Liver (tissue), 9 donors: ENCODE measurements around the gene PDLIM3. TPM values are rescaled to one million over a fixed set of nuclear protein-coding genes. Genes with fewer than 3 reads are reported as not detected.

Experiments used
- DNase-seq: peaks from one replicate; pipeline ENCODE4 v3.0.0-alpha.2; 2017; ENCODE audit warnings: low spot score
- H3K27ac ChIP-seq, 2 donors: one replicate each; pipeline ENCODE4 v1.7.0; 2013; ENCODE audit warnings: inconsistent platforms in 2 of 2, low read length in 2 of 2, control low read depth in 1 of 2, low read depth in 1 of 2, mild to moderate bottlenecking in 1 of 2
- H3K27me3 ChIP-seq, 4 donors: one replicate each; pipeline versions ENCODE4 v1.6.1 to v1.7.0; 2013; ENCODE audit warnings: low read length in 3 of 4, inconsistent platforms in 1 of 4, mild to moderate bottlenecking in 1 of 4, moderate library complexity in 1 of 4; ENCODE audit not compliant: control insufficient read depth in 4 of 4, insufficient read depth in 4 of 4
- H3K36me3 ChIP-seq, 4 donors: one replicate each; pipeline versions ENCODE4 v1.6.1 to v1.7.0; 2013; ENCODE audit warnings: low read length in 3 of 4, mild to moderate bottlenecking in 3 of 4, low read depth in 1 of 4, moderate library complexity in 1 of 4; ENCODE audit not compliant: control insufficient read depth in 4 of 4, insufficient read depth in 3 of 4
- H3K4me1 ChIP-seq, 4 donors: one replicate each; pipeline versions ENCODE4 v1.6.1 to v1.7.0; 2013; ENCODE audit warnings: low read length in 3 of 4, mild to moderate bottlenecking in 3 of 4, moderate library complexity in 1 of 4; ENCODE audit not compliant: control insufficient read depth in 4 of 4, insufficient read depth in 4 of 4
- H3K4me3 ChIP-seq, 3 donors: one replicate each; pipeline versions ENCODE4 v1.6.1 to v1.7.0; 2013; ENCODE audit warnings: low read length in 3 of 3, control low read depth in 1 of 3, low read depth in 1 of 3, mild to moderate bottlenecking in 1 of 3
- H3K9ac ChIP-seq, 2 donors: one replicate each; pipeline ENCODE4 v1.7.0; 2013; ENCODE audit warnings: low read length in 2 of 2, mild to moderate bottlenecking in 2 of 2, moderate library complexity in 2 of 2, control low read depth in 1 of 2, low read depth in 1 of 2
- H3K9me3 ChIP-seq, 4 donors: one replicate each; pipeline versions ENCODE4 v1.6.1 to v1.7.0; 2013; ENCODE audit warnings: low read length in 3 of 4; ENCODE audit not compliant: control insufficient read depth in 4 of 4
- CTCF ChIP-seq: fragments of 150-350 bp; IDR thresholded peaks from 2 replicates; pipeline ENCODE4 v1.5.1; 2017; ENCODE audit warnings: improper control_type of control experiment, low read depth, low read length; ENCODE audit not compliant: missing input control
- FOXA1 ChIP-seq: IDR thresholded peaks from 2 replicates; pipeline ENCODE4 v1.6.1; 2016; ENCODE audit warnings: antibody characterized with exemption
- FOXA2 ChIP-seq: IDR thresholded peaks from 2 replicates; pipeline ENCODE4 v1.6.1; 2016; ENCODE audit warnings: antibody characterized with exemption
- GABPA ChIP-seq, 2 donors: IDR thresholded peaks in 1 of 2; conservative IDR thresholded peaks in 1 of 2; 2 replicates each; pipeline ENCODE4 v1.6.1; 2016; ENCODE audit warnings: antibody characterized with exemption in 2 of 2, mild to moderate bottlenecking in 1 of 2, moderate library complexity in 1 of 2
- HNF4A ChIP-seq, 2 donors: conservative IDR thresholded peaks; 2 replicates each; pipeline ENCODE4 v1.6.1; 2016; ENCODE audit warnings: antibody characterized with exemption in 2 of 2, mild to moderate bottlenecking in 2 of 2
- HNF4G ChIP-seq: IDR thresholded peaks from 2 replicates; pipeline ENCODE4 v1.6.1; 2016; ENCODE audit warnings: antibody characterized with exemption
- JUND ChIP-seq, 2 donors: IDR thresholded peaks; 2 replicates each; pipeline ENCODE4 v1.6.1; 2016; ENCODE audit warnings: antibody characterized with exemption in 2 of 2
- NR2F2 ChIP-seq: IDR thresholded peaks from 2 replicates; pipeline ENCODE4 v1.6.1; 2016; ENCODE audit warnings: antibody characterized with exemption
- RAD21 ChIP-seq, 2 donors: IDR thresholded peaks; 2 replicates each; pipeline ENCODE4 v1.6.1; 2016; ENCODE audit warnings: antibody characterized with exemption in 2 of 2, mild to moderate bottlenecking in 2 of 2
- REST ChIP-seq: IDR thresholded peaks from 2 replicates; pipeline ENCODE4 v1.6.1; 2016; ENCODE audit warnings: antibody characterized with exemption, mild to moderate bottlenecking
- RXRA ChIP-seq, 2 donors: IDR thresholded peaks; 2 replicates each; pipeline ENCODE4 v1.6.1; 2017 to 2018; ENCODE audit warnings: antibody characterized with exemption in 2 of 2, mild to moderate bottlenecking in 1 of 2
- SP1 ChIP-seq: IDR thresholded peaks from 2 replicates; pipeline ENCODE4 v1.6.1; 2018; ENCODE audit warnings: antibody characterized with exemption, mild to moderate bottlenecking
- TAF1 ChIP-seq: conservative IDR thresholded peaks from 2 replicates; pipeline ENCODE4 v1.6.1; 2016; ENCODE audit warnings: antibody characterized with exemption, mild to moderate bottlenecking
- YY1 ChIP-seq: IDR thresholded peaks from 2 replicates; pipeline ENCODE4 v1.6.1; 2016; ENCODE audit warnings: antibody characterized with exemption, mild to moderate bottlenecking
- WGBS: extraction: QIAGEN DNeasy Blood & Tissue Kit; methylation state at CpG from one replicate; pipeline ENCODE4 v1.1.7; 2013; 5-methylcytosine and 5-hydroxymethylcytosine counted together
- polyA plus RNA-seq, 2 donors: library from polyadenylated mRNA; stranded (reverse) in 1 of 2; unstranded in 1 of 2; fragments of 200-250 nt in 1 of 2; fragments of >200 nt in 1 of 2; fragmentation: Nextera tagmentation in 1 of 2; extraction: Ambion mirVana in 1 of 2; gene quantifications; one replicate each; pipeline versions ENCODE4 v1.2.1 to v1.2.3, GENCODE V29; 2013 to 2015
- total RNA-seq, 2 donors: library from RNA; depleted of rRNA; stranded (reverse); fragments of >200 nt; gene quantifications; one replicate each; pipeline ENCODE4 v1.2.3, GENCODE V29; 2014
- TF ChIP-seq, protein P1 (sequence below): IDR thresholded peaks from 2 replicates; pipeline ENCODE4 v1.6.1; 2016; ENCODE audit warnings: antibody characterized with exemption
- TF ChIP-seq, protein P2 (sequence below): IDR thresholded peaks from 2 replicates; pipeline ENCODE4 v1.6.1; 2016; ENCODE audit warnings: antibody characterized with exemption
- TF ChIP-seq, protein P3 (sequence below): IDR thresholded peaks from 2 replicates; pipeline ENCODE4 v1.6.1; 2016; ENCODE audit warnings: antibody characterized with exemption
- donor health status: healthy.
- donor health status: healthy.
- donor health status: healthy.
- donor health status: healthy.
- donor health status: healthy.

PDLIM3 gene
- total and polyA plus RNA-seq, 4 donors, result 0.58 to 8.8 (median 3.3) TPM

GRCh38 chr4:185467101-185467500, 68.2 kb downstream of the PDLIM3 start:
- no peak overlapping the region for H3K9ac ChIP-seq
- H3K36me3 ChIP-seq, result no peaks in the 10 kb centered on the region
- DNase-seq, result no peak
- no peak overlapping the region for H3K27ac ChIP-seq
- peaks cover 2 to 10% (median 6%) of the 10 kb centered on the region in 4 donors for H3K4me1 ChIP-seq
- H3K27me3 ChIP-seq, result no peaks in the 10 kb centered on the region
- no peaks in the 10 kb centered on the region for H3K9me3 ChIP-seq
- no peak for TF ChIP-seq RAD21 (IDR thresholded peaks at IDR 0.05)
- TF ChIP-seq SP1, result no peak
- TF ChIP-seq, protein P1, sequence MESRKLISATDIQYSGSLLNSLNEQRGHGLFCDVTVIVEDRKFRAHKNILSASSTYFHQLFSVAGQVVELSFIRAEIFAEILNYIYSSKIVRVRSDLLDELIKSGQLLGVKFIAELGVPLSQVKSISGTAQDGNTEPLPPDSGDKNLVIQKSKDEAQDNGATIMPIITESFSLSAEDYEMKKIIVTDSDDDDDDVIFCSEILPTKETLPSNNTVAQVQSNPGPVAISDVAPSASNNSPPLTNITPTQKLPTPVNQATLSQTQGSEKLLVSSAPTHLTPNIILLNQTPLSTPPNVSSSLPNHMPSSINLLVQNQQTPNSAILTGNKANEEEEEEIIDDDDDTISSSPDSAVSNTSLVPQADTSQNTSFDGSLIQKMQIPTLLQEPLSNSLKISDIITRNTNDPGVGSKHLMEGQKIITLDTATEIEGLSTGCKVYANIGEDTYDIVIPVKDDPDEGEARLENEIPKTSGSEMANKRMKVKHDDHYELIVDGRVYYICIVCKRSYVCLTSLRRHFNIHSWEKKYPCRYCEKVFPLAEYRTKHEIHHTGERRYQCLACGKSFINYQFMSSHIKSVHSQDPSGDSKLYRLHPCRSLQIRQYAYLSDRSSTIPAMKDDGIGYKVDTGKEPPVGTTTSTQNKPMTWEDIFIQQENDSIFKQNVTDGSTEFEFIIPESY, result no peak
- no peak for TF ChIP-seq RXRA (IDR thresholded peaks at IDR 0.05)
- no peak for TF ChIP-seq GABPA (IDR thresholded peaks at IDR 0.05 in 1 of 2, conservative IDR thresholded peaks at IDR 0.05 in 1 of 2)
- no peak for TF ChIP-seq REST
- no peak for TF ChIP-seq JUND (IDR thresholded peaks at IDR 0.05)
- TF ChIP-seq TAF1, result no peak
- no peak for TF ChIP-seq FOXA2
- no peak for TF ChIP-seq NR2F2
- H3K4me3 ChIP-seq, result no peak overlapping the region
- 85% methylated on average over 4 of the region's 4 CpGs for WGBS

GRCh38 chr4:185465707-185466106, 69.6 kb downstream of the PDLIM3 start:
- Histone ChIP-seq H3K27ac (no peak overlapping the region), H3K9ac (no peak overlapping the region), H3K9me3 (no peaks in the 10 kb centered on the region), H3K4me3 (no peak overlapping the region), H3K4me1 (peaks cover 0 to 4% (median 4%) of the 10 kb centered on the region in 4 donors), H3K36me3 (no peaks in the 10 kb centered on the region), H3K27me3 (no peaks in the 10 kb centered on the region)
- DNase-seq, result no peak
- 93% methylated on average over 3 of the region's 3 CpGs for WGBS
- TF ChIP-seq YY1 (no peak), SP1 (no peak), RXRA (IDR thresholded peaks at IDR 0.05) (no peak), FOXA1 (no peak), NR2F2 (no peak), FOXA2 (no peak), REST (no peak), CTCF (no peak), GABPA (IDR thresholded peaks at IDR 0.05 in 1 of 2, conservative IDR thresholded peaks at IDR 0.05 in 1 of 2) (no peak), RAD21 (IDR thresholded peaks at IDR 0.05) (no peak), HNF4A (conservative IDR thresholded peaks at IDR 0.05) (no peak), HNF4G (no peak), JUND (IDR thresholded peaks at IDR 0.05) (no peak), TAF1 (no peak)
- TF ChIP-seq, protein P2, sequence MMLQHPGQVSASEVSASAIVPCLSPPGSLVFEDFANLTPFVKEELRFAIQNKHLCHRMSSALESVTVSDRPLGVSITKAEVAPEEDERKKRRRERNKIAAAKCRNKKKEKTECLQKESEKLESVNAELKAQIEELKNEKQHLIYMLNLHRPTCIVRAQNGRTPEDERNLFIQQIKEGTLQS, result no peak
- TF ChIP-seq, protein P1, result no peak
- TF ChIP-seq, protein P3, sequence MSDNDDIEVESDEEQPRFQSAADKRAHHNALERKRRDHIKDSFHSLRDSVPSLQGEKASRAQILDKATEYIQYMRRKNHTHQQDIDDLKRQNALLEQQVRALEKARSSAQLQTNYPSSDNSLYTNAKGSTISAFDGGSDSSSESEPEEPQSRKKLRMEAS, result no peak
